ENCODE data around the gene RSF1. TPM values are rescaled to one million over a fixed set of nuclear protein-coding genes. Genes with fewer than 3 reads are reported as not detected.

Gene RSF1
- total RNA-seq, 4 donors from 2014 or later: 42.2 to 60.7 (median 46.6) TPM

GRCh38 chr11:77770629-77771028, 49.9 kb downstream of the RSF1 start:
- no peak for ATAC-seq (ENCODE audit: low FRiP score)
- no peak for DNase-seq (ENCODE audit: low spot score)
- TF ChIP-seq CTCF (IDR thresholded peaks at IDR 0.05): no peak

DNA sequence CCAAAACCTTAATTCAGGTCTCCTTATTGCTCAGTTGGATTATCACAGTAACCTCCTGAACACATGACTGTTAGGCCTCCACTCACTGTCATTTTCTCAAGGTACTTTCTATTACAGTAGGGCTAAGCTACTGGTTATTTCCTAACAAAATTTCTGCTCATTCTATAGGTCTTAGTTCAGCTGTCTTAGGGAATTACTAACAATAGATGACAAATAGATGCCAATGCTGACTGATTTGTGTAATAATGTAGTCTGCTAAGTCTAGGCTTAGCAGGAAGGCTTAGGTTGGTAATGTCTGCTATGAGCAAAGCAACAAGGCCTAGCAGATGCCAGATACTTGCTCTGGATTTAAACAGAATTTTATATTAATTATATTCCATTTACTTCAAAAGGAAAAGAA, 58.1 kb downstream of the RSF1 start:
- TF ChIP-seq CTCF (IDR thresholded peaks at IDR 0.05): no peak
- DNase-seq (ENCODE audit: low spot score): no peak
- ATAC-seq (ENCODE audit: low FRiP score): no peak

DNA sequence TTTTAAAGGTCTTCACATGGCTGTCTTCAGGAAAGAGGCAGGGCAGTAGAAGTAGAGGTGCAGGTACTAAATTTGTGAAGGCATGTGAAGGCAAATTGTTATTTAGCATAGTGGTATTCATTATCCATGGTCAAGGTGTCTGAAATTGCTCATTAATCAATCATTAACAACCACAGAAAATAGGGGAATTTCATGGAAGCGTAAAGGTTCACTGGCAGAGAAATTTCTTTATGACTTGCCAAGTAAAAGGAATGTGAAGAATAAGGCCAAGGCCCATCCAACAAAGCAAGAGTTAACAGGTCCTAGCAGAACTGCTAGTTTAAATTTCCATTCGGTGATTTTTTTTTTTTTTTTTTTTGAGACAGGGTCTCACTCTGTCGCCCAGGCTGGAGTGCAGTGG, 59.0 kb downstream of the RSF1 start:
- DNase-seq (ENCODE audit: low spot score) (no peak), ATAC-seq (ENCODE audit: low FRiP score) (no peak)
- TF ChIP-seq CTCF (IDR thresholded peaks at IDR 0.05): no peak

- TF ChIP-seq CTCF (IDR thresholded peaks at IDR 0.05): no peak
- DNase-seq (ENCODE audit: low spot score) (no peak), ATAC-seq (ENCODE audit: low FRiP score) (no peak)
These were observed 62.2 kb downstream of the RSF1 start for GRCh38 chr11:77758331-77758730.

- no peak for DNase-seq (ENCODE audit: low spot score)
- no peak for ATAC-seq (ENCODE audit: low FRiP score)
- TF ChIP-seq CTCF (IDR thresholded peaks at IDR 0.05): no peak
These were observed 67.3 kb downstream of the RSF1 start for GRCh38 chr11:77753230-77753629.

GRCh38 chr11:77752516-77752915, 68.0 kb downstream of the RSF1 start:
- DNase-seq (ENCODE audit: low spot score): no peak
- no peak for TF ChIP-seq CTCF (IDR thresholded peaks at IDR 0.05)
- ATAC-seq (ENCODE audit: low FRiP score): no peak

DNA sequence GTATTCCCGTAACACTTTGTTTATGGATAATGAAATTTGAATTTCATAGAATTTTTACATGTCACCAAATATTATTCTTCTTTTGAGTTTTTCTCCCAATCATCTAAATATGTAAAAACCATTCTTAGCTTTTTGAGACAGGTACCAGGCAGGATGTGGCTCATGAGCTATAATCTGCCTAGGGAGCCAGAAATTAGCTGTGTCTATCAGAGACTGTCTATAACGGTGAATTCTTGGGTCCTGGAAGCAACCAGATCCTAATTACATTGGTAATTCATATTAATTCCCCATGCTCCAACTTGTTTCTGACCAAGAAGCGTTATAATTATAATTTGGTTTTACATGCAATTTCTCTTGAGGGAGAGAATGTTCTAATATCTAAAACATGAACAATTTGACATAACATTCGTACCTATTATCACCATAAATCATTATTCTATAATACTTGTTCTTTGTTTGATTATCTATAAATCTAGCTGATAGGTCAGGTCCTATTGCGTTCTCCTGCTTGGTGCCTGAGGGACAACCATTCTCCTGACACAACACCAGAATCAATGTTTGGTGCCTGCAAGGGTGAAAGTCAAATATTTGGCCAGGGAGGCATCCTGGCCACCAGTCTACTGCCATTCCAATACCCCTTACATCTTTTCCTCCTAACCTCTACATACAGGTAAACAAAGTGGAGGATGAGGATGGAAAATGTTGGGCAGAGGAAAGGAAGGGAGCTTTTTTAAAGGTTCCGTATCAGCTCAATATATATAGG, 69.9 kb downstream of the RSF1 start:
- no peak for TF ChIP-seq CTCF (IDR thresholded peaks at IDR 0.05)
- ATAC-seq (ENCODE audit: low FRiP score) (no peak), DNase-seq (ENCODE audit: low spot score) (no peak)
